GM20000 (cell line): Measurements from ENCODE around the gene IMMP2L.

Experiments used
- DNase-seq: peaks from one replicate; pipeline ENCODE4 v3.0.0; 2012; ENCODE audit warnings: low spot score
- CTCF ChIP-seq: IDR thresholded peaks from 2 replicates; pipeline ENCODE4 v1.5.1; 2012; ENCODE audit warnings: mild to moderate bottlenecking, control low read depth; ENCODE audit errors: extremely low read depth, missing control alignments

Gene IMMP2L

GRCh38 chr7:110625294-110625693, 937.0 kb downstream of the IMMP2L start:
- no peak for DNase-seq
- no peak for TF ChIP-seq CTCF

GRCh38 chr7:110623436-110623835, 938.9 kb downstream of the IMMP2L start:
- no peak for DNase-seq
- no peak for TF ChIP-seq CTCF

- no peak for TF ChIP-seq CTCF
- DNase-seq: no peak
These were observed 941.0 kb downstream of the IMMP2L start for GRCh38 chr7:110621289-110621688.

GRCh38 chr7:110620110-110620735, 942.1 kb downstream of the IMMP2L start:
- no peak for TF ChIP-seq CTCF

More at GRCh38 chr7:110620110-110620735, 942.1 kb downstream of the IMMP2L start:
- DNase-seq: no peak
